ENCODE results near the gene TERF2IP.

- no peak for TF ChIP-seq CTCF (optimal IDR thresholded peaks at IDR 0.05 in 1 of 3, IDR thresholded peaks at IDR 0.05 in 1 of 3, conservative IDR thresholded peaks at IDR 0.05 in 1 of 3; ENCODE audit: extremely low read depth in 1 of 3, insufficient read depth in 2 of 3, low read length in 3 of 3)
- no peak for TF ChIP-seq EZH2 (IDR thresholded peaks at IDR 0.05; ENCODE audit: low read length)
Measured at GRCh38 chr16:75647112-75647491, 471 bp upstream of the TERF2IP start.
